ENCODE measurements around the gene HSD17B8. TPM values are rescaled to one million over a fixed set of nuclear protein-coding genes. Genes with fewer than 3 reads are reported as not detected.

The HSD17B8 gene
- total RNA-seq, 1 donor from 2014 or later, result 13.3 TPM

DNA sequence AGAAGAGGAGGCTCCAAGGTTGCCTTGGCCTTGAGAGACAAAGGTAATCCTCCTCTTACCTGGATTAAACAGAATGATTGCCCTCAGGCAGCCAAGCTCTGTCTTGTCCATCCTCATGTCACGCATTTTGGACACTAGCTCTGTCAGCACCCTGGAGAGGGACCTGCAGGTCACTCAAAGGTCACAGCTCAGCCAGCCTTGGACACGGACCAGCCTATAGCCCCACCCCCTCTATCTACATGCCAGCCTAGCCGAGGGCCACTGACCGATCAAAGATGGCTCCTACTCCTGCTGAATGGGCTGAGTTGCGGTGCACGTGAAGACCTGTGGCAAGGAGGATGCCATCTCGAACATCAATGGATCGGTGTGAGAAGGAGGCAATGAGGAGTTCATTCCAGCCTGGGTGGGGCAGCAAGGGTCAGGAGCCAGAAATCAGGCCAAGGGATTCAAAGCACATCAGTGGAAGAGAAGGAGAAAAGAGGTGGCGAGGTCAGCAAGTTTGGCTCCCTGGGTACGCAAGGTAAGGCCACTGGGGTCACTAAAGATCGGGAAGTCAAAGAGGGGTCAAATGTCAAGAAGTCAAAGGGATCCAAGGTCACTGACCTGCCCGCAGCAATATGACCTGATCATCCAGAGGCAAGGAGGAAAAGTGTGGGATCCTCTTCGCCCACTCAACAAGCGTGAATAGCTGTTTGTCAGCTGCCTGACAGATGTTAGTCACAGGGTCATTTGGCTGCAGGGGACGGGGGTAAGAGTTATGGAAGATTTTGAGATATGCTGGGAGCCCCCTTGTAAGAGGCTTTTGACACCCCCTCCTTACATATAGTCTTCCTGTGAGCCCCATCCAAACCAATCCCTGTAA is 8.9 kb upstream of the HSD17B8 start:
- H3K4me3 ChIP-seq, result no peak overlapping the region
- ATAC-seq (no peak), DNase-seq (no peak)
- H3K4me1 ChIP-seq, result peaks cover 44% of the 10 kb centered on the region
- intact Hi-C loops (cut with DNase I), result no loop called here
- H3K9me3 ChIP-seq, result no peaks in the 10 kb centered on the region
- peaks cover 18% of the 10 kb centered on the region for H3K27me3 ChIP-seq (ENCODE audit: low read depth)
- TF ChIP-seq, protein P1, sequence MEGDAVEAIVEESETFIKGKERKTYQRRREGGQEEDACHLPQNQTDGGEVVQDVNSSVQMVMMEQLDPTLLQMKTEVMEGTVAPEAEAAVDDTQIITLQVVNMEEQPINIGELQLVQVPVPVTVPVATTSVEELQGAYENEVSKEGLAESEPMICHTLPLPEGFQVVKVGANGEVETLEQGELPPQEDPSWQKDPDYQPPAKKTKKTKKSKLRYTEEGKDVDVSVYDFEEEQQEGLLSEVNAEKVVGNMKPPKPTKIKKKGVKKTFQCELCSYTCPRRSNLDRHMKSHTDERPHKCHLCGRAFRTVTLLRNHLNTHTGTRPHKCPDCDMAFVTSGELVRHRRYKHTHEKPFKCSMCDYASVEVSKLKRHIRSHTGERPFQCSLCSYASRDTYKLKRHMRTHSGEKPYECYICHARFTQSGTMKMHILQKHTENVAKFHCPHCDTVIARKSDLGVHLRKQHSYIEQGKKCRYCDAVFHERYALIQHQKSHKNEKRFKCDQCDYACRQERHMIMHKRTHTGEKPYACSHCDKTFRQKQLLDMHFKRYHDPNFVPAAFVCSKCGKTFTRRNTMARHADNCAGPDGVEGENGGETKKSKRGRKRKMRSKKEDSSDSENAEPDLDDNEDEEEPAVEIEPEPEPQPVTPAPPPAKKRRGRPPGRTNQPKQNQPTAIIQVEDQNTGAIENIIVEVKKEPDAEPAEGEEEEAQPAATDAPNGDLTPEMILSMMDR (IDR thresholded peaks at IDR 0.05), result no peak
- H3K27ac ChIP-seq, result no peak overlapping the region
- H3K36me3 ChIP-seq, result peaks cover 37% of the 10 kb centered on the region

DNA sequence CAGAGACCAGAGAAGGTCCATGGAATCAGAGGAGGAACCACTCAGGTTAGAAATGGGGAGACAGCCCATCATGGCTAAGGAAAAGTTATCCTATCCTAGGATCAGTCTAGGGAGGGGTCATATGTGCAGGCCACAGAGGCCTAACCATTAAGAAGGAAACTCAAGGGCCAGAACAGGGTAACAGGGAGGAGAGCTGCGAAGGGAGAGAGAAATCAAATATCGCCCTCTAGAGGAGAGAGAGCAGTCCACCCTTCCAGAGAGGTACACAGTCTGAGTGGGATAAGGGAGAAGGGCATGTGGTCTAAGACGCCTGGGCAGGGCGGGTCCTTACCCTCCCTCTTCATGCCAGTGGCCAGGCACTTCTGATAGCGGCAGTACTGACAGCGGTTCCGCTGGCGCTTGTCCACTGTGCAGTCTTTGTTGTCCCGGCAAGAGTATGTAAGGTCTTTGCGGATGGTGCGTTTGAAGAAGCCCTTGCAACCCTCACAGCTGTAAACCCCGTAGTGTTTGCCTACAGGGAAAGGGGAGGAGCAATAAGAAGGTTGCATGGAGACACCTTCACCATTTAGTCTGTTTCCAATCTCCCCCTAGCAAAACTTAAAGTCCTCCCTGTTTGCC is 6.9 kb upstream of the HSD17B8 start:
- H3K4me1 ChIP-seq, result peaks cover 44% of the 10 kb centered on the region
- H3K27ac ChIP-seq, result no peak overlapping the region
- no peak overlapping the region for H3K4me3 ChIP-seq

DNA sequence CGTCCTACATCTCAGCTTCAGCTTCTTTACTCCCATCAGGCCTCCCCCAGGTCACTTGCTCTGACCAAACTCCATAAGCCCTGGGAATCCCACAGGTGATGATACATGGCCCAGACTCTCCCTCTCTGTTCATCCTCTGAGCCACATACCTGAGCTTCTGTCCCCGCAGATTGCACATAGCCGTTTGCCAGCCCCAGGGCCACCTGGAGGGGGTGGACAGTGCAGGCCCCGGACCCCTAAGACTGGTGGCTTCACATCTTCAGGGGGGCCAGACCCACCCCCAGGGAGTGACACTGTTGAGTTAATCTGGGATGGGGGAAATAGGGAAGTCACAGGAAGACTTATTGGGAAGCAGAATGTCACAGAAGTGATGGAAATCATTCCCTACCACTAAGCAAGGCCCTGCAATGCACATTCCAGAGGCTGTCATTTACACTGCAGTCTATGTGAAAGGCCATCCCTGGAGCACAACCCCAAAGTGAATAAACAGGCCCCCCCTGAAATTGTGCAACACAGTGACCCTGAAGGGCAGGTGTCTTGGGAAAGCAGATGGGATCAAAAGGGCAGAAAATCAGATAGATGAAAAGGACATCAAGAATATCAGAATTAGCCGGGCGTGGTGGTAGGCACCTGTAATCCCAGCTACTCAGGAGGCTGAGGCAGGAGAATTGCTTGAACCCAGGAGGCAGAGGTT is 6.1 kb upstream of the HSD17B8 start:
- Histone ChIP-seq H3K9me3 (no peaks in the 10 kb centered on the region), H3K27me3 (ENCODE audit: low read depth) (no peaks in the 10 kb centered on the region), H3K4me3 (no peak overlapping the region), H3K4me1 (peaks cover 46% of the 10 kb centered on the region), H3K27ac (no peak overlapping the region), H3K36me3 (peaks cover 51% of the 10 kb centered on the region)
- TF ChIP-seq, protein P1 (IDR thresholded peaks at IDR 0.05), result no peak
- ATAC-seq (no peak), DNase-seq (no peak)
- intact Hi-C loops (cut with DNase I), result no loop called here

More for the DNA sequence above, 6.9 kb upstream of the HSD17B8 start:
- TF ChIP-seq, protein P1 (IDR thresholded peaks at IDR 0.05), result peak; percentile 69
- Histone ChIP-seq H3K9me3 (no peaks in the 10 kb centered on the region), H3K36me3 (peaks cover 43% of the 10 kb centered on the region), H3K27me3 (ENCODE audit: low read depth) (no peaks in the 10 kb centered on the region)
- intact Hi-C loops (cut with DNase I), result no loop called here
- DNase-seq (peak; percentile 69), ATAC-seq (peak; percentile 36 to 57)

DNA sequence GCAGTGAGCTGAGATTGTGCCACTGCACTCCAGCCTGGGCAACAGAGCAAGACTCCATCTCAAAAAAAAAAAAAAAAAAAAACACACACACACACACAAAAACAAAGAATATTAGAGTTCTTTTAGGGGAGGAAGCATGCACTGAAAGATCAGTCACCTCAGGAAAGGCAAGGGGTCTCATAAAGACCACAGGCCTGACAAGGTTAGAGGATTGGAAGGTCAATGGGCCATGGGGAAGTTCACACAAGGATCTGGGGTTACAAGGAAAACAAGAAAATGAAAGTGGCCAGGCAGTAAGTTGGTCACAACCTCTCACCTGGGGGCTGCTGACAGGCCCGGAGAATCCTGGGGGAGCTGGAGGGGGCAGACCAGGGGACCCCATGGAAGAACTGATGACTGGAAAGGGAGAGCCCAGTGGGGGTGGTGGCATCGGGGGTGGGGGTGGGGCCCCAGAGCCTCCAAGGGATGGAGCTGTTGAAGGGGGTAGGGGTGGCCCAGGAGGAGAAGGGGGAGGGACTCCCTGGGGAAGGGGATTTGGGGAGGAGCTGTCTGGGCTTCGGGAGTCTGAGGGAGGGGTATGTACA is 5.5 kb upstream of the HSD17B8 start:
- intact Hi-C loops (cut with DNase I), result no loop called here
- ATAC-seq, result no peak
- Histone ChIP-seq H3K27ac (peak overlapping the region; percentile 95), H3K4me3 (peak overlapping the region; percentile 88), H3K9me3 (no peaks in the 10 kb centered on the region), H3K36me3 (peaks cover 56% of the 10 kb centered on the region), H3K27me3 (ENCODE audit: low read depth) (no peaks in the 10 kb centered on the region), H3K4me1 (peaks cover 53% of the 10 kb centered on the region)
- no peak for DNase-seq
- TF ChIP-seq, protein P1 (IDR thresholded peaks at IDR 0.05), result no peak

DNA sequence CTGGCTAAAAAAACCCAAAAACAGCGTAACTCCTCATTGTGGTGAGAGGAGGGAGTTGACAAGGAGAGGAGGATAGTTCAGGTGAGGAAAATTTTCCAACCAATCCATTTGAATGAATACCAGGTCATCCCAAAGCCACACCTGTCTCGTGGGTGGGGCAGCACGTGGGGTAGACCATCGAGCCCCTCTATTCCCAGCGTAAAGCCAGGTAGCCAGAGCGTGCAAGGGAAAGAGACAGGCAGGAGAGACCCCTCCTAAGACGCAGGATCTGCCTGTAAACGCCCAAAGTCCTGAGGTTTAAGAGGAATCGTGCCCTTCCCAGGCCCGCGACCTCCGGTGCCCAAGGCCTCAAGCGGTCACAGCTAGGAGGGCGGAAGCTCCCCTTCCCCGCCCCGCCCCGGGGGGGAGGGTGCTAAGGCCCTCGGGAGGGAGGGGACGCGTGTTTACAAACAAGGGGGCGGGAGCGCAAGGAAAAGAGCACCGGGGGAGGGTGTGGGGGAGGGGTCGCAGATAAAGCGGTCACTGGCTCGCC is 4.7 kb upstream of the HSD17B8 start:
- no peak for DNase-seq
- H3K27me3 ChIP-seq (ENCODE audit: low read depth), result no peaks in the 10 kb centered on the region
- H3K36me3 ChIP-seq, result peaks cover 48% of the 10 kb centered on the region
- ATAC-seq, result peak; percentile 68
- TF ChIP-seq, protein P1 (IDR thresholded peaks at IDR 0.05), result no peak
- no peaks in the 10 kb centered on the region for H3K9me3 ChIP-seq
- intact Hi-C loops (cut with DNase I), result no loop called here
- H3K4me1 ChIP-seq, result peaks cover 59% of the 10 kb centered on the region
- H3K27ac ChIP-seq, result peak overlapping the region; percentile 95
- H3K4me3 ChIP-seq, result peak overlapping the region; percentile 88

Measured in lower lobe of right lung (tissue), 2 donors.